Body of pancreas (tissue), 4 donors: ENCODE measurements around the gene PITPNM2. TPM values are rescaled to one million over a fixed set of nuclear protein-coding genes. Genes with fewer than 3 reads are reported as not detected.

ENCODE experiments used
- ATAC-seq: fragments of 150-250 bp; one replicate; pipeline ENCODE4 v1.9.1; 2016
- DNase-seq, 4 donors: peaks; one replicate each; pipeline ENCODE4 v3.0.0-alpha.2; 2019
- H3K27ac ChIP-seq, 4 donors: fragments of 200-600 bp; sonication (generic); 1 replicate in 3 of 4; 2 replicates in 1 of 4; pipeline versions ENCODE4 v1.5.1 to v1.6.1; 2016 to 2019; ENCODE audit warnings: mild to moderate bottlenecking in 1 of 4, mixed read lengths in 1 of 4, moderate library complexity in 1 of 4
- H3K27me3 ChIP-seq, 2 donors: fragments of 200-600 bp; sonication (generic); one replicate each; pipeline ENCODE4 v1.6.0; 2016; ENCODE audit warnings: mild to moderate bottlenecking in 1 of 2
- H3K36me3 ChIP-seq, 2 donors: fragments of 200-600 bp; sonication (generic); replicated peaks in 1 of 2; 2 replicates each; pipeline ENCODE4 v1.5.1; 2016; ENCODE audit warnings: low read depth in 2 of 2; ENCODE audit not compliant: insufficient read depth in 1 of 2
- H3K4me1 ChIP-seq: fragments of 200-600 bp; sonication (generic); one replicate; pipeline ENCODE4 v1.6.0; 2016
- H3K4me3 ChIP-seq, 2 donors: fragments of 200-600 bp; sonication (generic); 1 replicate in 1 of 2; 2 replicates in 1 of 2; pipeline ENCODE4 v1.5.1; 2016 to 2019
- H3K9me3 ChIP-seq, 3 donors: fragments of 200-600 bp; sonication (generic); 1 replicate in 2 of 3; 2 replicates in 1 of 3; pipeline ENCODE4 v1.5.1; 2016
- CTCF ChIP-seq, 7 experiments: fragments of 450-650 bp in 4 of 7; fragments of 200-600 bp in 3 of 7; sonication (generic) in 3 of 7; IDR thresholded peaks; one replicate each; pipeline ENCODE4 v1.5.1; 2016 to 2019; ENCODE audit warnings: antibody characterized with exemption in 7 of 7
- POLR2A ChIP-seq, 3 donors: fragments of 450-650 bp; IDR thresholded peaks; one replicate each; pipeline ENCODE4 v1.6.1; 2016; ENCODE audit warnings: antibody characterized with exemption in 3 of 3, mild to moderate bottlenecking in 2 of 3
- WGBS, 2 donors: methylation state at CpG; one replicate each; pipeline ENCODE4 v1.1.5; 2017; 5-methylcytosine and 5-hydroxymethylcytosine counted together
- intact Hi-C: fragments of 100-400 bp; cut with DNase I; formaldehyde crosslinking; loops from one replicate; pipeline ENCODE4 v1.15.1; 2023
- total RNA-seq, 2 donors: library from RNA; depleted of rRNA; stranded (reverse); fragments of >200 nt; gene quantifications; one replicate each; pipeline ENCODE4 v1.1.0, GENCODE V29; 2016

Gene PITPNM2
- total RNA-seq, 2 donors from 2014 or later: 3.6 to 7.6 TPM

- peak overlapping the region in 3 of 4 donors; percentile 49 to 82 (median 77) for H3K27ac ChIP-seq
- no peaks in the 10 kb centered on the region for H3K36me3 ChIP-seq
- 76 to 97% methylated on average over 10 to 11 of the region's 11 CpGs for WGBS, 2 donors
- ATAC-seq: no peak
- no peaks in the 10 kb centered on the region for H3K27me3 ChIP-seq
- H3K4me3 ChIP-seq: no peak overlapping the region
- no peaks in the 10 kb centered on the region for H3K9me3 ChIP-seq
- H3K4me1 ChIP-seq: peaks cover 43% of the 10 kb centered on the region
- TF ChIP-seq CTCF (IDR thresholded peaks at IDR 0.05) (no peak), POLR2A (IDR thresholded peaks at IDR 0.05) (no peak)
- intact Hi-C loops: no loop called here
- DNase-seq: no peak
These were observed 7.8 kb downstream of the PITPNM2 start for GRCh38 chr12:123142921-123143735.

- 76 to 81% methylated on average over 5 of the region's 5 CpGs for WGBS, 2 donors
- Histone ChIP-seq H3K27ac (peak overlapping the region; percentile 18 to 82 (median 63)), H3K27me3 (no peaks in the 10 kb centered on the region), H3K4me1 (peaks cover 43% of the 10 kb centered on the region), H3K9me3 (no peaks in the 10 kb centered on the region), H3K4me3 (no peak overlapping the region), H3K36me3 (no peaks in the 10 kb centered on the region)
- DNase-seq (no peak), ATAC-seq (no peak)
- intact Hi-C loops: no loop called here
- TF ChIP-seq CTCF (IDR thresholded peaks at IDR 0.05) (no peak), POLR2A (IDR thresholded peaks at IDR 0.05) (no peak)
These were observed 8.4 kb downstream of the PITPNM2 start for GRCh38 chr12:123142518-123142840.

- no peaks in the 10 kb centered on the region for H3K27me3 ChIP-seq
- no peaks in the 10 kb centered on the region for H3K36me3 ChIP-seq
- no peak overlapping the region for H3K4me3 ChIP-seq
- WGBS, 2 donors: 34 to 39% methylated on average over 15 of the region's 15 CpGs
- intact Hi-C loops: no loop called here
- ATAC-seq: peak; percentile 81
- H3K9me3 ChIP-seq: no peaks in the 10 kb centered on the region
- peak overlapping the region; percentile 18 to 82 (median 63) for H3K27ac ChIP-seq
- no peak for TF ChIP-seq POLR2A (IDR thresholded peaks at IDR 0.05)
- TF ChIP-seq CTCF (IDR thresholded peaks at IDR 0.05): no peak
- DNase-seq: peak; percentile 59 to 79 (median 70)
- peaks cover 43% of the 10 kb centered on the region for H3K4me1 ChIP-seq
These were observed 9.0 kb downstream of the PITPNM2 start for GRCh38 chr12:123141615-123142517.

- no peaks in the 10 kb centered on the region for H3K9me3 ChIP-seq
- peaks cover 43% of the 10 kb centered on the region for H3K4me1 ChIP-seq
- no peak overlapping the region for H3K4me3 ChIP-seq
- no peak for TF ChIP-seq POLR2A (IDR thresholded peaks at IDR 0.05)
- no peak for TF ChIP-seq CTCF (IDR thresholded peaks at IDR 0.05)
- peak overlapping the region; percentile 18 to 82 (median 63) for H3K27ac ChIP-seq
- H3K27me3 ChIP-seq: no peaks in the 10 kb centered on the region
- intact Hi-C loops: no loop called here
- no peak for DNase-seq
- peak; percentile 6 for ATAC-seq
- H3K36me3 ChIP-seq: no peaks in the 10 kb centered on the region
- WGBS, 2 donors: 77 to 86% methylated on average over 6 of the region's 6 CpGs
These were observed 9.9 kb downstream of the PITPNM2 start for GRCh38 chr12:123140676-123141614.
